ENCODE measurements around the gene EPB41L2.
"Not testable (repeated sequence)": the region's sequence is repeated elsewhere in the genome, so short reads cannot be mapped to it uniquely, and the experiment has no call there.

EPB41L2 gene

GRCh38 chr6:131036143-131036542 is 26.9 kb downstream of the EPB41L2 start:
- no peak for DNase-seq (ENCODE audit: low read depth)

- DNase-seq (ENCODE audit: low read depth): no peak
Observed at GRCh38 chr6:131035582-131035981, 27.5 kb downstream of the EPB41L2 start.

GRCh38 chr6:131033631-131034030 is 29.4 kb downstream of the EPB41L2 start:
- DNase-seq (ENCODE audit: low read depth): no peak

- no peak for DNase-seq (ENCODE audit: low read depth)
Observed at GRCh38 chr6:131029626-131030297, 33.3 kb downstream of the EPB41L2 start.

- DNase-seq (ENCODE audit: low read depth): no peak
Observed at GRCh38 chr6:131027326-131027725, 35.7 kb downstream of the EPB41L2 start.

GRCh38 chr6:131026243-131026642 is 36.8 kb downstream of the EPB41L2 start:
- DNase-seq (ENCODE audit: low read depth): no peak

- no peak for DNase-seq (ENCODE audit: low read depth)
Observed at GRCh38 chr6:131024565-131024964, 38.5 kb downstream of the EPB41L2 start.

GRCh38 chr6:131023834-131024504 is 39.1 kb downstream of the EPB41L2 start:
- no peak for DNase-seq (ENCODE audit: low read depth)

- DNase-seq (ENCODE audit: low read depth): no peak
Observed at GRCh38 chr6:131022691-131023090, 40.4 kb downstream of the EPB41L2 start.

- no peak for DNase-seq (ENCODE audit: low read depth)
Observed at GRCh38 chr6:131017962-131018361, 45.1 kb downstream of the EPB41L2 start.

GRCh38 chr6:131015630-131016263 is 47.3 kb downstream of the EPB41L2 start:
- DNase-seq (ENCODE audit: low read depth): no peak

- DNase-seq (ENCODE audit: low read depth): no peak
Observed at GRCh38 chr6:131015025-131015591, 47.9 kb downstream of the EPB41L2 start.

- no peak for DNase-seq (ENCODE audit: low read depth)
Observed at GRCh38 chr6:131014080-131014776, 48.8 kb downstream of the EPB41L2 start.

- DNase-seq (ENCODE audit: low read depth): no peak
Observed at GRCh38 chr6:131013495-131013894, 49.5 kb downstream of the EPB41L2 start.

GRCh38 chr6:131009790-131010189 is 53.3 kb downstream of the EPB41L2 start:
- no peak for DNase-seq (ENCODE audit: low read depth)

- DNase-seq (ENCODE audit: low read depth): not testable (repeated sequence)
Observed at GRCh38 chr6:131008965-131009364, 54.1 kb downstream of the EPB41L2 start.

GRCh38 chr6:131007964-131008363 is 55.1 kb downstream of the EPB41L2 start:
- DNase-seq (ENCODE audit: low read depth): not testable (repeated sequence)

GRCh38 chr6:131007286-131007685 is 55.8 kb downstream of the EPB41L2 start:
- no peak for DNase-seq (ENCODE audit: low read depth)

GRCh38 chr6:131005439-131006016 is 57.5 kb downstream of the EPB41L2 start:
- DNase-seq (ENCODE audit: low read depth): no peak

GRCh38 chr6:131004936-131005335 is 58.1 kb downstream of the EPB41L2 start:
- DNase-seq (ENCODE audit: low read depth): no peak

GRCh38 chr6:131004387-131004755 is 58.7 kb downstream of the EPB41L2 start:
- DNase-seq (ENCODE audit: low read depth): no peak

All from activated T-cell treated with anti-CD3 and anti-CD28 coated beads for 48 hours (primary cell).